Femur (tissue), 1 donor: Measurements from ENCODE around the gene TRO.
A peak's percentile ranks its signal among the peaks of the same experiment; 100 is the strongest.

Experiments used
- DNase-seq: peaks from one replicate; pipeline ENCODE4 v3.0.0-alpha.2; 2017

The TRO gene, protein sequence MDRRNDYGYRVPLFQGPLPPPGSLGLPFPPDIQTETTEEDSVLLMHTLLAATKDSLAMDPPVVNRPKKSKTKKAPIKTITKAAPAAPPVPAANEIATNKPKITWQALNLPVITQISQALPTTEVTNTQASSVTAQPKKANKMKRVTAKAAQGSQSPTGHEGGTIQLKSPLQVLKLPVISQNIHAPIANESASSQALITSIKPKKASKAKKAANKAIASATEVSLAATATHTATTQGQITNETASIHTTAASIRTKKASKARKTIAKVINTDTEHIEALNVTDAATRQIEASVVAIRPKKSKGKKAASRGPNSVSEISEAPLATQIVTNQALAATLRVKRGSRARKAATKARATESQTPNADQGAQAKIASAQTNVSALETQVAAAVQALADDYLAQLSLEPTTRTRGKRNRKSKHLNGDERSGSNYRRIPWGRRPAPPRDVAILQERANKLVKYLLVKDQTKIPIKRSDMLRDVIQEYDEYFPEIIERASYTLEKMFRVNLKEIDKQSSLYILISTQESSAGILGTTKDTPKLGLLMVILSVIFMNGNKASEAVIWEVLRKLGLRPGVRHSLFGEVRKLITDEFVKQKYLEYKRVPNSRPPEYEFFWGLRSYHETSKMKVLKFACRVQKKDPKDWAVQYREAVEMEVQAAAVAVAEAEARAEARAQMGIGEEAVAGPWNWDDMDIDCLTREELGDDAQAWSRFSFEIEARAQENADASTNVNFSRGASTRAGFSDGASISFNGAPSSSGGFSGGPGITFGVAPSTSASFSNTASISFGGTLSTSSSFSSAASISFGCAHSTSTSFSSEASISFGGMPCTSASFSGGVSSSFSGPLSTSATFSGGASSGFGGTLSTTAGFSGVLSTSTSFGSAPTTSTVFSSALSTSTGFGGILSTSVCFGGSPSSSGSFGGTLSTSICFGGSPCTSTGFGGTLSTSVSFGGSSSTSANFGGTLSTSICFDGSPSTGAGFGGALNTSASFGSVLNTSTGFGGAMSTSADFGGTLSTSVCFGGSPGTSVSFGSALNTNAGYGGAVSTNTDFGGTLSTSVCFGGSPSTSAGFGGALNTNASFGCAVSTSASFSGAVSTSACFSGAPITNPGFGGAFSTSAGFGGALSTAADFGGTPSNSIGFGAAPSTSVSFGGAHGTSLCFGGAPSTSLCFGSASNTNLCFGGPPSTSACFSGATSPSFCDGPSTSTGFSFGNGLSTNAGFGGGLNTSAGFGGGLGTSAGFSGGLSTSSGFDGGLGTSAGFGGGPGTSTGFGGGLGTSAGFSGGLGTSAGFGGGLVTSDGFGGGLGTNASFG (N-terminal part only)

DNA sequence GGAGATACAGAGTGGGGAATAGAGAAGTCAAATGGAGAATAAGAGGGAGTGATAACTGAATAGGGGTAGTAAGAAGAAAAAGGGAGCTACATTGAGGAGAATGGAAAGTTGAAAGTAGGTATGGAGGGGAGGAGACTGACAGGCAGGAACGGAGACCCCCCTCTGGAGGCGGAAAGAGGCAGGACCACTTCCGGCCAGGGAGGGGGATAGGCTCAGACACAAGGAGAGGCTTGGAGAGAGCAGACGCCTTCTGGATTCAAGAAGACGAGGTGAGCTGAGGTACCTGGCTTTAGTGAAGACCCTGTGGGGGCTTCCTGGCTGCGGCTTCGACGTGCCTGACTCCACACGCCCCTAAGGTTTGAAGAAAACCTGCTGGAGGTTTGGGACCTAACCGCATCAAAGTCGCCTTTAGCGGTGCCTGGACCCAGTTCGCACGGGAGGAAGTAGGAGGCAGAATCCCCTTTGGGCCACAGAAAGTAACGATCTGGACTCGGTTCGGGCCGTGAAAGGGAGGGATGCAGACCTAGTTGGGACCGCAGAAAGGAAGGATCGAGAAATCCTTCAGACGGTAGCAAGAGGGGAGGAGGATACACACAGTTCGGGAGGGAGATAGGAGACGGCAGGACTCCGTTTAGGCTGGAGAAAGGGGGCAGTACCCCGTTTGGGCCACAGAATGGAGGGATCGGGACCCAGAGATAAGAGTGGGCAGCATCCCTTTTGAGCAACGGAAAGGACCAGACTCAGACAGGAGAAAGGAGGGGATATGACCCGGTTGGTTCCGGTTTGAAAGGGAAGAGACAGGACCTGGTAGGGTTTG, at the start of gene TRO:
TSS of gene TRO (plus strand) at position 215 of the 817 bp plus-strand sequence. CDS start 1,423 bp downstream, outside the sequence.
- DNase-seq: peak; percentile 77

DNA sequence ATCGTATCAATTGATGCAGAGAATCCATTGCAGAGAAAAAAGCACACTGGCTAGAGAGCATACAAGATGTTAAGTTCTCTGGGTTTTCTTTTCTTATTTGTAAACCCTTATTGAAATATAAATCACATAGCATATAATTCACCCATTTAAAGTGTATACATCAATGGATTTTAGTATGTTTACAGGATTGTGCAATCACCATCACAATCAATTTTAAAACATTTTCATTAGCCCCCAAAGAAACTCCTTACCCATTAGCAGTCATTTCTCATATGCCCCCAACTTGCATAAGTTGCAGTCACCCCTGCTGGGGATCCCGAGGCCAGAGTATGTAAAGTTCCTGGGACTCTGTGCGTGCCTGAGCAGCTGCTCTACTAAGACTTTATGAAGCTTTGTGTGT, 34.9 kb upstream of the TRO start:
- no peak for DNase-seq

DNA sequence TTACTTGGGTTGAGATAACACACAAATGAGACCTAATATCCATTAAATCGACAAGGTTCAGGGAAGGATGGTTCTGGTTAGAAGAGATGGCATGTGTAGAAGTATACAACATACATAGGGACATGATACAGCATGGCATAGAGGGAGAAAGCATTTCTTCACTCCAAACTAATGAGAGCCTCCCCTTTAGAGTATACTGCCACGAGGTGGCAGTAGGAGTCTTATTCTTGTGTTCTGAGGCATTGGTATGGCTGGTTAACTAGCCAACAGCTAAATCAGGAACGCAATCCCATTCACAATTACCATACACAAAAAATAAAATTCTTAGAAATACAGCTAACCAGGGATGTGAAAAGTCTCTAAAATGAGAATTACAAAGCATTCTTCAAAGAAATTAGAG, 29.1 kb upstream of the TRO start:
- DNase-seq: no peak

DNA sequence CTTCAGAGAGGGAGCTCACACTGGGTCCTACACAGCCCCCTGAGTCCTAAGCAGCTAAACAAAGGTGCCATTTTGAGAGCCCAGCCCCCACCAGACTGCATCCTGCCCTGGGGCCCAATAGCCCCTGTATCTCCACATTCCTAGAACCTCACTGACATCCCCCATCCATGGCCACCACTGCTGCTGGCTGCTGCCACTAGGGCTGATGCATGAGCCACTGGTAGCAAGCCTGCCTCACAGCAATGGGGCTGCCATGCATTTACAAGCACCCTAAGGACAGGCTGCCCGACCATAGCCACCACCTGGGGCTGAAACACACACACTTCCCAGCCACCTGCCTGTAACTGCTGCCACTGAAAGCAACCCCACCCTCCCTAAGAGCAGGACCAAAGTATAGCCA, 26.5 kb upstream of the TRO start:
- DNase-seq: no peak

DNA sequence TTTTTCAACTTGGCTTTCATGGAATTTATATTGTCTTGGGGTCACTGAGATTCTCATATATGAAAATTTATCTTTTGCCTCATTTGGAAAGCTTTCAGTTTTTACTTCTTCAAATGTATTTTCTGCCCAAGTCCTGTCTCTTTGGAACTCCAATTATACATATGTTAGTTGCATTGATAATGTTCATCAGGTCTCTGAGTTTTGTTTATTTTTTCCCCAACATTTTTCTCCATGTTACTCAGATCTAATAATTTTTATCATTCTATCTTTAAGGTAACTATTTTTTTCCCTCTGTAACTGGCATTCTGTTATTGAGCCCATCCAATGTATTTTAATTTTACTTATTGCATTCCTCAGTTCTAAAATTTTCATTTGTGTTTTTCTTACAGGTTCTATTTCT, 10.7 kb upstream of the TRO start:
- DNase-seq: no peak

DNA sequence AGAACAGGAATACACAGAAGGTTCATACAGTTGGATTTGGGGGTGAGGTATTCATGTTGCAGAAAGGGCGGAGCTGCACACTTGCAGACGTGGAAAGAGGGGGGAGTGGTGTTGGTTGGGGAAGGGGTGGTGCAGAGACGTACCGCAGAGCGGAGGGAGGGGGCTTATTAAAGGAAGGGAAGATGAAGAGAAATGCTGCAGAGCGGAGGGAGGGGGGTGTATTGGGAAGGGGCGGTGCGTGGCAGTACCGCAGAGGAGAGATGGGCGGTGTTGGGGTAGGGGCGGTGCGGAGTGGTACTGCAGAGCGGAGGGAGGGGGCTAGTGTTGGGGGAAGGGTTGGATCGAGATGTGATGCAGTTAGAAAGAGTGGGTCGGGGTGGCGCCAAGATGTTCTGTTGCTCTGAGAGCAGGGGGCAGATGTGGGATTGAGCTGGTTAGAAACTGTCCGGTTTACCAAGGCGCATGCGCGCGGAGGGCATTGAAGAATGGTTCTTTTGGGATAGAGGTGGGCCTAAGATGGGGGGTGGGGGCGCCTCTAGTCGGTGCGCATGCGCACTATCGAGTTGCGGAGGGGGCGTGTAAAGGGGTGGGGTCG, 900 bp downstream of the TRO start:
- peak; percentile 88 for DNase-seq

DNA sequence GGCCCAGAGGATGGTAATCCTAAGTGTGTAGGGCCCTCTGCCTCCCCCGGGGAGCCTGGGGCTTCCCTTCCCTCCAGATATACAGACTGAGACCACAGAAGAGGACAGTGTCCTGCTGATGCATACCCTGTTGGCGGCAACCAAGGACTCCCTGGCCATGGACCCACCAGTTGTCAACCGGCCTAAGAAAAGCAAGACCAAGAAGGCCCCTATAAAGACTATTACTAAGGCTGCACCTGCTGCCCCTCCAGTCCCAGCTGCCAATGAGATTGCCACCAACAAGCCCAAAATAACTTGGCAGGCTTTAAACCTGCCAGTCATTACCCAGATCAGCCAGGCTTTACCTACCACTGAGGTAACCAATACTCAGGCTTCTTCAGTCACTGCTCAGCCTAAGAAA, 1.9 kb downstream of the TRO start:
- DNase-seq: no peak

DNA sequence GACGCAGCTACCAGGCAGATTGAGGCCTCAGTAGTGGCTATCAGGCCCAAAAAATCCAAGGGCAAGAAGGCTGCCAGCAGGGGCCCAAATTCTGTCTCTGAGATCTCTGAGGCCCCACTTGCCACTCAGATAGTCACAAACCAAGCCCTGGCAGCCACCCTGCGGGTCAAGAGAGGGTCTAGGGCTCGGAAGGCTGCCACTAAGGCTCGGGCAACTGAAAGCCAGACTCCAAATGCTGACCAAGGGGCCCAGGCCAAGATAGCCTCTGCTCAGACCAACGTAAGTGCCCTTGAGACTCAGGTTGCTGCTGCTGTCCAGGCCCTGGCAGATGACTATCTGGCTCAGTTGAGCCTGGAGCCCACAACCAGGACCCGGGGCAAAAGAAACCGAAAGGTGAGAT, 2.8 kb downstream of the TRO start:
- DNase-seq: no peak

DNA sequence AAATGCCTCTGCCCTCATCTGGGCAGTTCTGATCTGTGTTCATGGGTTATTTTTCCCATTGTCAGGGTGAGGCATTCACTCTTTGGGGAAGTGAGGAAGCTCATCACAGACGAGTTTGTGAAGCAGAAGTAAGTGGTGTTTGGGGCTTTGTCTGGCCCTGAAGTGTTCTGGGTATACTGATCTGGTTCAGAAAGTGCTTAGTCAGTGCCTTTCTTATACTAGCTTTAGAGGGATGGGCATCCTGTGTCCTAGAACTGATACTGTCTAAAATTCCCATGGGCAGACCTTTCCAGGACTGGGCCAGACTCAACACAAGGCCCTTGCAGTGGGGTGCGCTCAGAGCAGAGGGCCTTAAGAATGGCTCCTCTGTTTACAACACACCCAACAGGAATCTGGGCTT, 6.4 kb downstream of the TRO start:
- no peak for DNase-seq

DNA sequence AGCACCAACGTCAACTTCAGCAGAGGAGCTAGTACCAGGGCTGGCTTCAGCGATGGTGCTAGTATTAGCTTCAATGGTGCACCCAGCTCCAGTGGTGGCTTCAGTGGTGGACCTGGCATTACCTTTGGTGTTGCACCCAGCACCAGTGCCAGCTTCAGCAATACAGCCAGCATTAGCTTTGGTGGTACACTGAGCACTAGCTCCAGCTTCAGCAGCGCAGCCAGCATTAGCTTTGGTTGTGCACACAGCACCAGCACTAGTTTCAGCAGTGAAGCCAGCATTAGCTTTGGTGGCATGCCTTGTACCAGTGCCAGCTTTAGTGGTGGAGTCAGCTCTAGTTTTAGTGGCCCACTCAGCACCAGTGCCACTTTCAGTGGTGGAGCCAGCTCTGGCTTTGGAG, 8.3 kb downstream of the TRO start:
- no peak for DNase-seq

DNA sequence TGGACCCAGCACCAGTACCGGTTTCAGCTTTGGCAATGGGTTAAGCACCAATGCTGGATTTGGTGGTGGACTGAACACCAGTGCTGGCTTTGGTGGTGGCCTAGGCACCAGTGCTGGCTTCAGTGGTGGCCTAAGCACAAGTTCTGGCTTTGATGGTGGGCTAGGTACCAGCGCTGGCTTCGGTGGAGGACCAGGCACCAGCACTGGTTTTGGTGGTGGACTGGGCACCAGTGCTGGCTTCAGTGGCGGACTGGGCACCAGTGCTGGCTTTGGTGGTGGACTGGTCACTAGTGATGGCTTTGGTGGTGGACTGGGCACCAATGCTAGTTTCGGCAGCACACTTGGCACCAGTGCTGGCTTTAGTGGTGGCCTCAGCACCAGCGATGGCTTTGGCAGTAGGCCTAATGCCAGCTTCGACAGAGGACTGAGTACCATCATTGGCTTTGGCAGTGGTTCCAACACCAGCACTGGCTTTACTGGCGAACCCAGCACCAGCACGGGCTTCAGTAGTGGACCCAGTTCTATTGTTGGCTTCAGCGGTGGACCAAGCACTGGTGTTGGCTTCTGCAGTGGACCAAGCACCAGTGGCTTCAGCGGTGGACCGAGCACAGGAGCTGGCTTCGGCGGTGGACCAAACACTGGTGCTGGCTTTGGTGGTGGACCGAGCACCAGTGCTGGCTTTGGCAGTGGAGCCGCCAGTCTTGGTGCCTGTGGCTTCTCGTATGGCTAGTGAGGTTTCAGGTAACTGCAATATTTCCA, 9.8 kb downstream of the TRO start:
- no peak for DNase-seq

DNA sequence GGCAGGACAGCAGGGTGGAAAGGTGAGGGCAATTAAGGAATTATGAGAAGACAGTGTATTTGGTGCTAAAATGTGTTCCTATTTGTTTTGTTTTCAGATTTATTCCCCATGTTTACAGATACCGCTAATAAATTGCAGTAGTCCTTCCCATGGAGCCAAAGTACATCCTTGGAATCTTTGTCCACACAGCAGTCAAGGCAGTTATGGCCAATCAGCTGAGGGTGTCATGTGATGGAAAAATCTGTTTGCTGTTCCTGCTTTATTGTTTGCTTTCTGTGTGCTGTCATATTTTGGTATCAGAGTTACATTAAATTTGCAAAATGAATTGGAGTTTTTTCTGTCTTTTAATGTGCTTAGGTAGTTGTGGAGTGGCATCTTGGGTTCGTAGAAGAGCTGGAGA, 10.5 kb downstream of the TRO start:
- DNase-seq: no peak

DNA sequence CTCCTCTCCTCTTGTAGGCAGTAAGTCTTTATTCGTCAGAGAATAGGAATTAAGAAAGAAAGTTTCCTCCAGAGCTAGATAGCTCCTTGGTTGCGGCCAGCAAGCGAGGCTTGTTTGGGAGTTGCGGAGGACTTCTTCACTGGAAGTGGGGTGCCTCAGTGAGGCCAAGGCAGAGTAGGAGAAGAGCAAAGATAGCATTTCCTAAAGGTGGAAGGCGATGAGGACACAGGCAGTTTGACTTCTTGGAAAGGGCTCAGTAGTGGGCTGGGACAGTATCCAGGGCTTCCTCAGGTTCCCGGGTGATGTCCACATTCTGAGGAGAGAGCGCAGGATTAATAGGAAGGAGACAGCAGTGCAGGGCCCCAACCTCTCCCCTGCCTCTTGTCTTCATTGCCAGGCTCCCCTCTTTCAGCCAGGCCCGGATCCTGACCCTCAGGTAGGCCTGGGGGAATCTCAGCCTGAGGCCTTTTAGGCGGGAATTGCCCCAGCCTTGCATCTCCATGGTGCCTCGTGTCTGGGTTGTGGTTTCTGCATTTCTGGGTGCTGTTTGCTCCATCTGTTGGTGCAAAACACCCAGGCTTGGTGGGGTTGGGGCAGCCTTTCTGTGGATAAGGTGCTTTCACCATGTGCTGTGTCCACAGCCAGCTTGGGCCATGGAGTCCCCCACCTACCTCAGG, 12.7 kb downstream of the TRO start:
- DNase-seq: no peak

DNA sequence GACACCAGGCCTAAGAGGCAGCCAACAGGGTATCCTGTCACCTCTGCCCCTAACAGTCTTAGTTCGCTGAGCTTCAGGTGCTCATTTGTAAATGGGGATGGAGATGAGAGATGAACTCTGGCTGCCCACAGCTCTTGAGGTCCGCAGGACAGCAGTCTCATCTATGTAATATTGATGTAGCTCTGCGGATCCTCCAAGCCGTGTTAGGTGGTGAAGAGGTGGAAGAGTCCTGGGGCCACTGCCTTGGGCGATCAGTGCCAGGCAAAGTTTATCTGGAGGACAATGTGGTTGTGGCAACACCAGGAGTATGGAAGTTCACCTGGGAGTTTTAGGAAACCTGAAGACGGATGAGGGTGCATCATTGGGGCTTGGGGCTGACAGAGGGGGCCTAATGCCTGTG, 13.4 kb downstream of the TRO start:
- no peak for DNase-seq

DNA sequence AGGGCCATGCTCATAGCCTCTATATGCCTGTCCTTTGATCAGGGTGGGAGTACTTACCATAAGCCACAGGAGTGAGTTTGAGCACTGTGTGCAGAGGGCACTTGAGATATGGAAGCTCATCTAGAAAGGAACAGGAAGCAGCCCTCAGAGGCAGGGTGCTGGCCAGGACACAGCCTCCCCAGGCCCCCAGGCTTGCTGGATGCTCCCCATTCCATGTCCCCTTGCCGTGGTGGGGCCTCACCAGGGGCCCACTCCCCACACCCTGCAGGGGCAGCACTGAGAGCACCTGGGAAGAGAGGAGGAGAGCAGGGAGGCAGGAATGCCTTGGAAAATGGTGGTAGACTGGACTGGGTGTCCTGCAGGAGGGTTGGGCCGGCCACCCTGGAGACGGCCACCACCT, 14.3 kb downstream of the TRO start:
- no peak for DNase-seq

DNA sequence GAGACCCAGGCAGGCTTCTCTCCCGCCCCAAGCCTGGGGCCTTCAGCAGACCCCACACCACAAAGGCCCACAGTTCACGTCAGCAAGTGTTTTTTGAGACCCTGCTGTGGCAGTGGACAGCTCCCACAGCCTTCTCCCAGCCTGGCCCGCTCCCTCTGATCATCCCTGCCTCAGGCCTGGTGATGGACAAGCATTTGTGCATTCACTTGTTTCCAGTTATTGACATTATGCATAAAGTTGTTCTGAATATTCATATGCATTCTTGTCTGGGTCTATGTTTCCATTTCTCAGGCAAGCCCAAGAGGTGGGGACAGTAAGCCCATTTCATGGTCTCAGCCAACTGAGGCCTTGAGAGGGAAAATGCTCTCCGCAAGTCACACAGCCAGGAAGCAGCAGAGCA, 14.7 kb downstream of the TRO start:
- DNase-seq: no peak

DNA sequence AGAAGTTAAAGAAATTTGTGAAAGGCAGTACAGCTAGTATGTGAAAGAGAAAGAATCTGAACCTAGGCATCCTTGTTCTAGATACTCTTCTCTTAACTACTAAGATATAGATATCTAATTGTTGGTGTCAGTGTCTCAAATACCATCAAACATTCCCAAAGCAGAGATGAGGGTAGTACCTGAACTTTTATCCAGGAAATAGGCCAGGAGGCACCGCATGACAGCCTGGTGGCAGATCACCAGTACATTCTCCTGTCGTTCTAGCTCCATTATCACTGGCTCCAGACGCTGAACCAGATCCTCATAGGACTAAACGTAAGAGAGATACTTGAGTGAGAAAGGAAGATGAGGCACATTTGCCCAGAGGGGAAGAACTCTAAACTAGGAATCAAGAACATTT, 16.8 kb downstream of the TRO start:
- DNase-seq: no peak

DNA sequence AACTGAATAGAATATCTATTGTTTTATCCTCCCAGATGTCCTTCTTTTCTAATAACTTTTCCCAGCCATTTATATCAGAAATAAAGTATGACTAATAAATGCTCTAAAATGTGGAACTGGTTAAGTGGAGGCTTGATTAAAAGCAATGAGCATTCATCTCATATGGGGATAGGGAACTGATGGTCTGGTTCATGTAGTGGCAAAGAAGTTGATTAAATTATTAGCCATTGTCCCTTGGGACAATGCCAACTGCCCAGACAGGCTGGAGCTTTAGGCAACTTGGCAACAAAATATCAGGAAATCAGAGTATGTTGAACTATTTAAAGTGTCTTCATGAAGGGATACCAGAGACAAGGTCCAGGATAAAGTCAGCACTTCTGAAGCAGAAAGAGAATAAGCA, 24.2 kb downstream of the TRO start:
- DNase-seq: no peak

DNA sequence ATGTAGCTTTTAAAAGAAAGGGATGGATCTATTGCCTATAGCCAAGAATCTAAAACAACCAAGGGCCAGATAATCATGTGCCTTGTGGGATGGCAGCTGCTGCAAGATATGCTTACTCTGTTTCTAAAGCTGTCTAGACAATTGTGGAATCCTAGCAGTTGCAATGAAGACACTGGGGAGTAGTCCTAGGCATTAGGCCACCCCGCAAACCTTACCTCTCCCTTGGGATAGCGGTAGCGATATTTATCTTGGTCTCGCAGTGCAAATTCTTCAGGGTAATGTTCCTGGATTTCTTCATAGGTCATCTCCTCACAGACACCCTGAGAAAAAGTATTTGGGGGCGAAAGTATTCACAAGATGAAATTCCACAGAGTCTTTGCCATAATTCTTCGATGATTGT, 24.6 kb downstream of the TRO start:
- DNase-seq: no peak

DNA sequence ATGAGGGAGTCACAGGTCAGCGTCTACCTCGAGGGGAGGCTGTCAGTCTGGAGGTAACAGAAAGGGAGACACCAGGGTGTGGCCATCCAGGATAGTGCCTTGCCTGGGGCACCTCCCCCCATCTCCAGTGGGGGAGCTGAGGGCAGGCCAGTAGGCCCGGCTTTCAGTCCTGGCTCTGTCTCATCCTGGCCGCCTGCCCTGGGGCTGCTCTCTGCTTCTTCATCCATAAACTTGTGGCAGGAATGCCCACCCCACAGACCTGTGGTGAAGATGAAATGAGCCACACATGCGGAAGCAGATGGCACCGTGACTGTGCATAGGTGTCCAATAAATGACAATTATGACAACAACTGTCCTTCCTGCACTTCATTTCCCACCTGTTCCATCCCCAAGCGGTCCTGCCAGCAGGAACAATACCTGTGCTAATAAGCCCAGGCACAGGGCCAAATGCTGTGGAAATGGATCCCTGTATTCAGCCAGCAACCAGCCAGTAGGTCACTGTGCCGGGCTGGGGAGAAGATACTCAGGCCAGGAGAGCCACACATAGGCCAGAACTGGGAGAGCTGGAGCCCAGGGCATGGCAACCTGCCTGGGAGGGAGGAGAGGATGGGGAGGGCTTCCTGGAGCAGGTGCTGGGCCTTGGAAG, 30.2 kb downstream of the TRO start:
- DNase-seq: no peak
